IMR-90 (cell line): ENCODE measurements around the gene UBXN6. TPM values are rescaled to one million over a fixed set of nuclear protein-coding genes. Genes with fewer than 3 reads are reported as not detected.

Experiments used
- ATAC-seq: fragments of 200-7000 bp; cut with Tn5 transposase; 2 replicates; pipeline ENCODE4 v1.9.1; 2020; ENCODE audit warnings: low read depth, mild to moderate bottlenecking, moderate library complexity
- BruUV-seq: library from RNA; stranded (reverse); fragments of 400-500 nt; replicated peaks from 2 replicates; lab custom pipeline; 2021; lab: Mats Ljungman, UMichigan
- CTCF ChIA-PET: fragments of 300-600 bp; formaldehyde crosslinking; extraction: SDS; loops from one replicate; lab custom pipeline; 2021; ENCODE audit warnings: antibody characterized with exemption; lab: Yijun Ruan, JAX
- POLR2A ChIA-PET: fragments of 300-600 bp; sonication (Branson Sonifier 250); formaldehyde crosslinking; loops from one replicate; lab custom pipeline; 2022; ENCODE audit warnings: antibody characterized with exemption; ENCODE audit not compliant: unreplicated experiment; lab: Charles Lee
- DNase-seq: peaks from one replicate; pipeline ENCODE4 v3.0.0; 2013
- H2AFZ ChIP-seq: replicated peaks from 2 replicates; pipeline ENCODE3; 2013; ENCODE audit warnings: low read length, mild to moderate bottlenecking; ENCODE audit not compliant: poor library complexity
- H2AK5ac ChIP-seq: 2 replicates; pipeline ENCODE4 v1.6.1; 2013; ENCODE audit warnings: low read depth, low read length, inconsistent platforms
- H2AK9ac ChIP-seq: replicated peaks from 2 replicates; pipeline ENCODE3; 2013; ENCODE audit warnings: mild to moderate bottlenecking, low read depth, low read length, moderate library complexity; ENCODE audit not compliant: poor library complexity
- H2BK120ac ChIP-seq: 2 replicates; pipeline ENCODE4 v1.6.1; 2013; ENCODE audit warnings: low read depth, low read length, inconsistent platforms
- H2BK15ac ChIP-seq: 3 replicates; pipeline ENCODE4 v1.6.1; 2013; ENCODE audit warnings: low read depth, low read length, inconsistent platforms
- H2BK20ac ChIP-seq: 2 replicates; pipeline ENCODE4 v1.6.1; 2013; ENCODE audit warnings: low read depth, mild to moderate bottlenecking, inconsistent platforms, low read length, moderate library complexity
- H2BK5ac ChIP-seq: 2 replicates; pipeline ENCODE4 v1.6.1; 2013; ENCODE audit warnings: mild to moderate bottlenecking, low read depth, low read length, inconsistent platforms; ENCODE audit not compliant: poor library complexity, severe bottlenecking
- H3K14ac ChIP-seq: replicated peaks from 2 replicates; pipeline ENCODE4 v1.6.1; 2013; ENCODE audit warnings: low read depth, low read length, inconsistent platforms
- H3K18ac ChIP-seq: 2 replicates; pipeline ENCODE4 v1.6.1; 2013; ENCODE audit warnings: low read depth, low read length, control low read depth
- H3K23ac ChIP-seq: 2 replicates; pipeline ENCODE4 v1.6.1; 2013; ENCODE audit warnings: low read depth, low read length, inconsistent platforms
- H3K27ac ChIP-seq: 2 replicates; pipeline ENCODE4 v1.5.1; 2013; ENCODE audit warnings: mild to moderate bottlenecking, control low read depth, low read length; ENCODE audit not compliant: insufficient read depth
- H3K27me3 ChIP-seq: 2 replicates; pipeline ENCODE4 v1.6.1; 2013; ENCODE audit warnings: low read length; ENCODE audit not compliant: control insufficient read depth, insufficient read depth
- H3K36me3 ChIP-seq: 2 replicates; pipeline ENCODE4 v1.6.1; 2013; ENCODE audit warnings: low read length, mixed read lengths; ENCODE audit not compliant: control insufficient read depth, insufficient read depth
- H3K4ac ChIP-seq: 2 replicates; pipeline ENCODE4 v1.6.1; 2013; ENCODE audit warnings: low read depth, low read length, inconsistent platforms
- H3K4me1 ChIP-seq: 2 replicates; pipeline ENCODE4 v1.6.1; 2013; ENCODE audit warnings: low read length, mixed read lengths; ENCODE audit not compliant: control insufficient read depth, insufficient read depth
- H3K4me2 ChIP-seq: 2 replicates; pipeline ENCODE4 v1.6.1; 2013; ENCODE audit warnings: low read depth, mild to moderate bottlenecking, control low read depth, low read length, moderate library complexity
- H3K4me3 ChIP-seq: 2 replicates; pipeline ENCODE4 v1.5.1; 2013; ENCODE audit warnings: low read depth, mild to moderate bottlenecking, control low read depth, low read length, moderate library complexity; ENCODE audit not compliant: insufficient read depth
- H3K56ac ChIP-seq: 2 replicates; pipeline ENCODE4 v1.6.1; 2013; ENCODE audit warnings: low read length, inconsistent platforms; ENCODE audit not compliant: insufficient read depth; ENCODE audit errors: extremely low read depth
- H3K79me1 ChIP-seq, 2 experiments: 2 replicates each; pipeline ENCODE4 v1.6.1; 2013; ENCODE audit warnings: low read length in 2 of 2, inconsistent platforms in 1 of 2, low read depth in 1 of 2
- H3K9ac ChIP-seq: 2 replicates; pipeline ENCODE4 v1.6.1; 2013; ENCODE audit warnings: low read depth, low read length, control low read depth
- H3K9me1 ChIP-seq: 2 replicates; pipeline ENCODE4 v1.6.1; 2013; ENCODE audit warnings: low read length, inconsistent platforms; ENCODE audit not compliant: insufficient read depth
- H3K9me3 ChIP-seq: 2 replicates; pipeline ENCODE4 v1.6.1; 2013; ENCODE audit warnings: low read length; ENCODE audit not compliant: control insufficient read depth, insufficient read depth
- H4K20me1 ChIP-seq: 2 replicates; pipeline ENCODE4 v1.6.1; 2013; ENCODE audit warnings: low read length, inconsistent platforms; ENCODE audit not compliant: insufficient read depth
- H4K5ac ChIP-seq: 2 replicates; pipeline ENCODE4 v1.6.1; 2013; ENCODE audit warnings: mild to moderate bottlenecking, low read depth, low read length, control low read depth
- H4K8ac ChIP-seq, 2 experiments: 2 replicates each; pipeline ENCODE4 v1.6.1; 2013; ENCODE audit warnings: low read depth in 2 of 2, low read length in 2 of 2, control low read depth in 1 of 2, inconsistent platforms in 1 of 2
- H4K91ac ChIP-seq: 2 replicates; pipeline ENCODE4 v1.6.1; 2013; ENCODE audit warnings: low read depth, low read length, inconsistent platforms; ENCODE audit not compliant: insufficient read depth
- BHLHE40 ChIP-seq: fragments of 150-350 bp; IDR thresholded peaks from 2 replicates; pipeline ENCODE4 v1.6.1; 2016; ENCODE audit warnings: mild to moderate bottlenecking, low read depth, low read length
- CHD1 ChIP-seq: IDR thresholded peaks from 2 replicates; pipeline ENCODE4 v1.6.1; 2012; ENCODE audit warnings: low read depth, low read length, improper control_type of control experiment
- MAFK ChIP-seq: IDR thresholded peaks from 2 replicates; pipeline ENCODE4 v1.6.1; 2012; ENCODE audit warnings: low read depth, low read length, improper control_type of control experiment
- MXI1 ChIP-seq: IDR thresholded peaks from 2 replicates; pipeline ENCODE4 v1.6.1; 2012; ENCODE audit warnings: low read depth, mild to moderate bottlenecking, low read length, moderate library complexity, borderline replicate concordance
- NFE2L2 ChIP-seq: fragments of 150-350 bp; IDR thresholded peaks from 2 replicates; pipeline ENCODE4 v1.6.1; 2016; ENCODE audit warnings: low read depth, mild to moderate bottlenecking, low read length
- POLR2A ChIP-seq: IDR thresholded peaks from 2 replicates; pipeline ENCODE4 v1.6.1; 2012; ENCODE audit warnings: mild to moderate bottlenecking, low read depth, low read length
- RAD21 ChIP-seq: IDR thresholded peaks from 2 replicates; pipeline ENCODE4 v1.6.1; 2012; ENCODE audit warnings: low read length, improper control_type of control experiment
- RCOR1 ChIP-seq: IDR thresholded peaks from 2 replicates; pipeline ENCODE4 v1.6.1; 2012; ENCODE audit warnings: mild to moderate bottlenecking, low read length, improper control_type of control experiment; ENCODE audit not compliant: insufficient replicate concordance
- RFX5 ChIP-seq: IDR thresholded peaks from 2 replicates; pipeline ENCODE4 v1.8.0; 2012; ENCODE audit warnings: low read depth, mild to moderate bottlenecking, low read length, moderate library complexity
- SMC3 ChIP-seq: fragments of 150-350 bp; IDR thresholded peaks from 2 replicates; pipeline ENCODE4 v1.6.1; 2016; ENCODE audit warnings: low read depth, mild to moderate bottlenecking, antibody characterized with exemption, low read length, moderate library complexity
- WGBS, 2 experiments: methylation state at CpG; one replicate each; pipeline versions ENCODE4 v1.1.5 to v1.1.7; 2013; ENCODE audit warnings: missing lambda C conversion rate in 2 of 2; ENCODE audit not compliant: insufficient read length in 1 of 2; ENCODE audit errors: extremely low coverage in 2 of 2; 5-methylcytosine and 5-hydroxymethylcytosine counted together
- dilution Hi-C: fragments of 300-500 bp; cut with HindIII; formaldehyde crosslinking; loops from one replicate; pipeline ENCODE4 v1.14.3; 2018; ENCODE audit warnings: low sequenced_read_pairs; ENCODE audit not compliant: unreplicated experiment
- in situ Hi-C: fragments of 300-500 bp; cut with MboI; formaldehyde crosslinking; loops from 3 replicates; pipeline ENCODE4 v1.14.3; 2019; ENCODE audit warnings: low sequenced_read_pairs, inconsistent platforms, mixed read lengths
- intact Hi-C: fragments of 100-400 bp; cut with micrococcal nuclease; formaldehyde crosslinking; loops from 2 replicates; pipeline ENCODE4 v1.10.0; 2022
- polyA plus RNA-seq, 3 experiments: library from polyadenylated mRNA; depleted of rRNA; stranded (reverse); fragments of >200 nt; gene quantifications; 2 replicates each; pipeline ENCODE4 v1.2.3, GENCODE V29; 2012; ENCODE audit warnings: low replicate concordance in 1 of 3
- total RNA-seq: library from RNA; depleted of rRNA; stranded (reverse); fragments of >200 nt; gene quantifications from 2 replicates; pipeline ENCODE4 v1.2.3, GENCODE V29; 2012
- TF ChIP-seq, protein P1 (sequence below): fragments of 150-350 bp; IDR thresholded peaks from 2 replicates; pipeline ENCODE4 v1.6.1; 2016; ENCODE audit warnings: low read depth, mild to moderate bottlenecking, low read length, moderate library complexity, borderline replicate concordance
- TF ChIP-seq, protein P2 (sequence below): fragments of 150-350 bp; IDR thresholded peaks from 2 replicates; pipeline ENCODE4 v1.6.1; 2017; ENCODE audit warnings: mild to moderate bottlenecking, antibody characterized with exemption, low read length, low read depth
- TF ChIP-seq, protein P3 (sequence below): conservative IDR thresholded peaks from 2 replicates; pipeline ENCODE4 v1.5.1; 2012; ENCODE audit warnings: mild to moderate bottlenecking, low read depth, low read length, improper control_type of control experiment

UBXN6 gene
- total and polyA plus RNA-seq, 2 of the 4 experiments (the other 2 are of a cell fraction), result 84.2 to 86.5 TPM

DNA sequence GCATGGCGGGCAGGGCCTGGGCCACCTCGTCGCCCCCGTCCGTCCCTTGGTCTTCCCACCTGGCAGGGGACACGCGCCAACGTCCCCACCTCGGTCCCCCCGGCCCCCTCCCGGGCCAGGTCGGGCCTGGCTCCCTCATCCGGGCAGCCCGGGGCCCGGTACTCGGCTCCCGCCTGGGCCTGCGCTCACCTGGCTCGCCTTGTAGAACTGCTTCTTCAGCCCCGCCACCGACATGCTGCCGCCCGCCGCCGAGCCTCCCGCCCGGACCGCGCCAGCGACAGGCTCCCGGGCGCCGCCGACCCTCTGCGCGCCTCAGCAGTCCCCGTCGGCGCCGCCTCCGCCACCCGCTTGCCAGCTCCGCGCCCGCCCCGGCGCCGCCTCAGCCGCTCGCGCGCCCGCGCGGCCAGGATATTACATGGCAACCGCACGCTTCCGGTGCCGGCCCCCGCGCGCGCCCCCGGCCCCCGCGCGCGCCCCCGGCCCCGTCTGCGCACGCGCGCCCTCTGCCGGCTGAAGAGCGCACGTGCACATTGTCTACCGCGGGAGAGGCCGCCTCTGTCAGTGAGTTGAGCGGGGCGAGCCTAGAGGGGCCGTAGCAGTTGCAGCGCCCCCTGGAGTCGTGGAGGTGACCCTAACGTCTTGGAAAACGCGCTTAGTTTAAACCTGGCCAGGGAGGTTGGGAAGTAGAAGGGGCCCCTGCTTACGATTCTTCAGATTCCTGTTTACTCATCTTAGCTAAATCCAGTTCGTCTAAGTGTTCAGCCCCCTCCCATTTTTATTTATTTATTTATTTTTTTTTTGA, 57.3 kb downstream of the UBXN6 start, which contains the start of gene SH3GL1:
Gene SH3GL1 (minus strand): TSS at position 413 of the 802 bp plus-strand sequence. CDS start 179 bp downstream, at position 234.
- peak within 1 kb of the TSS; percentile 94 for H3K4me3 ChIP-seq
- peaks cover 6% of the 10 kb centered on the region; the same call in 1 of the 2 replicates for H3K36me3 ChIP-seq
- dilution Hi-C loops, result no loop called here
- TF ChIP-seq MAFK (no peak), RAD21 (peak; percentile 50), RCOR1 (no peak), CHD1 (no peak), RFX5 (no peak), SMC3 (peak; percentile 56), BHLHE40 (peak; percentile 78; the same call in 1 of the 2 replicates), NFE2L2 (no peak), POLR2A (peak; percentile 79), MXI1 (0 out of 2 replicates have a peak, but pooled peaks have one; percentile 38)
- TF ChIP-seq, protein P1, sequence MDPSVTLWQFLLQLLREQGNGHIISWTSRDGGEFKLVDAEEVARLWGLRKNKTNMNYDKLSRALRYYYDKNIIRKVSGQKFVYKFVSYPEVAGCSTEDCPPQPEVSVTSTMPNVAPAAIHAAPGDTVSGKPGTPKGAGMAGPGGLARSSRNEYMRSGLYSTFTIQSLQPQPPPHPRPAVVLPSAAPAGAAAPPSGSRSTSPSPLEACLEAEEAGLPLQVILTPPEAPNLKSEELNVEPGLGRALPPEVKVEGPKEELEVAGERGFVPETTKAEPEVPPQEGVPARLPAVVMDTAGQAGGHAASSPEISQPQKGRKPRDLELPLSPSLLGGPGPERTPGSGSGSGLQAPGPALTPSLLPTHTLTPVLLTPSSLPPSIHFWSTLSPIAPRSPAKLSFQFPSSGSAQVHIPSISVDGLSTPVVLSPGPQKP, result no peak
- TF ChIP-seq, protein P2, sequence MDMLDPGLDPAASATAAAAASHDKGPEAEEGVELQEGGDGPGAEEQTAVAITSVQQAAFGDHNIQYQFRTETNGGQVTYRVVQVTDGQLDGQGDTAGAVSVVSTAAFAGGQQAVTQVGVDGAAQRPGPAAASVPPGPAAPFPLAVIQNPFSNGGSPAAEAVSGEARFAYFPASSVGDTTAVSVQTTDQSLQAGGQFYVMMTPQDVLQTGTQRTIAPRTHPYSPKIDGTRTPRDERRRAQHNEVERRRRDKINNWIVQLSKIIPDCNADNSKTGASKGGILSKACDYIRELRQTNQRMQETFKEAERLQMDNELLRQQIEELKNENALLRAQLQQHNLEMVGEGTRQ, result peak; percentile 77
- TF ChIP-seq, protein P3, sequence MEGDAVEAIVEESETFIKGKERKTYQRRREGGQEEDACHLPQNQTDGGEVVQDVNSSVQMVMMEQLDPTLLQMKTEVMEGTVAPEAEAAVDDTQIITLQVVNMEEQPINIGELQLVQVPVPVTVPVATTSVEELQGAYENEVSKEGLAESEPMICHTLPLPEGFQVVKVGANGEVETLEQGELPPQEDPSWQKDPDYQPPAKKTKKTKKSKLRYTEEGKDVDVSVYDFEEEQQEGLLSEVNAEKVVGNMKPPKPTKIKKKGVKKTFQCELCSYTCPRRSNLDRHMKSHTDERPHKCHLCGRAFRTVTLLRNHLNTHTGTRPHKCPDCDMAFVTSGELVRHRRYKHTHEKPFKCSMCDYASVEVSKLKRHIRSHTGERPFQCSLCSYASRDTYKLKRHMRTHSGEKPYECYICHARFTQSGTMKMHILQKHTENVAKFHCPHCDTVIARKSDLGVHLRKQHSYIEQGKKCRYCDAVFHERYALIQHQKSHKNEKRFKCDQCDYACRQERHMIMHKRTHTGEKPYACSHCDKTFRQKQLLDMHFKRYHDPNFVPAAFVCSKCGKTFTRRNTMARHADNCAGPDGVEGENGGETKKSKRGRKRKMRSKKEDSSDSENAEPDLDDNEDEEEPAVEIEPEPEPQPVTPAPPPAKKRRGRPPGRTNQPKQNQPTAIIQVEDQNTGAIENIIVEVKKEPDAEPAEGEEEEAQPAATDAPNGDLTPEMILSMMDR, result peak; percentile 99

More for the DNA sequence above, 57.3 kb downstream of the UBXN6 start, which contains the start of gene SH3GL1:
- peak within 1 kb of the TSS; percentile 23; the same call in 1 of the 3 replicates for H2BK15ac ChIP-seq
- peak within 1 kb of the TSS; percentile 38; the same call in 1 of the 2 replicates for H4K5ac ChIP-seq
- H3K4ac ChIP-seq, result peak within 1 kb of the TSS; percentile 92
- CTCF ChIA-PET, result interaction anchor here (0.6 to 0.8 kb wide), 3 partner anchors 9 to 188 kb away, joined by 7 to 10 read pairs (median 7); no protein-coding TSS in a partner anchor
- H2AFZ ChIP-seq, result peak within 1 kb of the TSS; percentile 86
- peak within 1 kb of the TSS; percentile 99 for H3K14ac ChIP-seq
- intact Hi-C loops (loop anchor here (1.0 kb wide), 1 partner anchor 133 kb away; no protein-coding TSS in a partner anchor), in situ Hi-C loops (no loop called here)
- H3K4me1 ChIP-seq, result peaks cover 10% of the 10 kb centered on the region
- peak within 1 kb of the TSS; percentile 74 for H2BK5ac ChIP-seq
- DNase-seq (peak; percentile 88), ATAC-seq (peak; percentile 78)
- no peaks in the 10 kb centered on the region for H3K27me3 ChIP-seq
- peak within 1 kb of the TSS; percentile 95 for H3K4me2 ChIP-seq
- peak within 1 kb of the TSS; percentile 90 for H3K27ac ChIP-seq
- H4K8ac ChIP-seq, result peak within 1 kb of the TSS in 1 of 2 experiments; percentile 70; a peak in 1 of 4 replicates
- no TSS peak for BruUV-seq
- peak within 1 kb of the TSS; percentile 64; the same call in 1 of the 2 replicates for H2BK120ac ChIP-seq
- 0% methylated on average over 41 of the region's 90 CpGs; no CpG with 5 or more reads in 1 of the 2 experiments for WGBS, 2 experiments
- H3K18ac ChIP-seq, result peak within 1 kb of the TSS; percentile 0; the same call in 1 of the 2 replicates
- H3K23ac ChIP-seq, result peak within 1 kb of the TSS; percentile 100
- POLR2A ChIA-PET, result no interaction called here
- H3K9me1 ChIP-seq, result peaks cover 17% of the 10 kb centered on the region
- peak within 1 kb of the TSS; percentile 52; the same call in 1 of the 2 replicates for H2BK20ac ChIP-seq
- H3K79me1 ChIP-seq, result peaks cover 8 to 59% of the 10 kb centered on the region in 2 experiments; a peak in 3 of 4 replicates
- peak within 1 kb of the TSS; percentile 81 for H3K56ac ChIP-seq
- peak within 1 kb of the TSS; percentile 100 for H2AK9ac ChIP-seq
- H2AK5ac ChIP-seq, result peak within 1 kb of the TSS; percentile 98
- H4K91ac ChIP-seq, result peak within 1 kb of the TSS; percentile 22
- H4K20me1 ChIP-seq, result peaks cover 51% of the 10 kb centered on the region
- peak within 1 kb of the TSS; percentile 91 for H3K9ac ChIP-seq
- no peaks in the 10 kb centered on the region for H3K9me3 ChIP-seq
